Omental fat pad (tissue), 4 donors: ENCODE data around the gene AURKAIP1. TPM values are rescaled to one million over a fixed set of nuclear protein-coding genes. Genes with fewer than 3 reads are reported as not detected.

Source experiments
- ATAC-seq: fragments of 150-250 bp; one replicate; pipeline ENCODE4 v1.9.1; 2016; ENCODE audit warnings: mild to moderate bottlenecking, moderate library complexity; ENCODE audit not compliant: low FRiP score
- DNase-seq: peaks from one replicate; pipeline ENCODE4 v3.0.0-alpha.2; 2019; ENCODE audit warnings: low spot score
- total RNA-seq, 4 donors: library from RNA; depleted of rRNA; stranded (reverse); fragments of >200 nt; gene quantifications; one replicate each; pipeline ENCODE4 v1.1.0, GENCODE V29; 2016
- TF ChIP-seq, protein P1 (sequence below), 3 donors: fragments of 450-650 bp; IDR thresholded peaks; one replicate each; pipeline ENCODE4 v1.5.1; 2016 to 2017; ENCODE audit warnings: antibody characterized with exemption in 3 of 3, mild to moderate bottlenecking in 3 of 3, moderate library complexity in 2 of 3

AURKAIP1 gene
- total RNA-seq, 4 donors from 2014 or later, result 96.3 to 115 (median 105) TPM

DNA sequence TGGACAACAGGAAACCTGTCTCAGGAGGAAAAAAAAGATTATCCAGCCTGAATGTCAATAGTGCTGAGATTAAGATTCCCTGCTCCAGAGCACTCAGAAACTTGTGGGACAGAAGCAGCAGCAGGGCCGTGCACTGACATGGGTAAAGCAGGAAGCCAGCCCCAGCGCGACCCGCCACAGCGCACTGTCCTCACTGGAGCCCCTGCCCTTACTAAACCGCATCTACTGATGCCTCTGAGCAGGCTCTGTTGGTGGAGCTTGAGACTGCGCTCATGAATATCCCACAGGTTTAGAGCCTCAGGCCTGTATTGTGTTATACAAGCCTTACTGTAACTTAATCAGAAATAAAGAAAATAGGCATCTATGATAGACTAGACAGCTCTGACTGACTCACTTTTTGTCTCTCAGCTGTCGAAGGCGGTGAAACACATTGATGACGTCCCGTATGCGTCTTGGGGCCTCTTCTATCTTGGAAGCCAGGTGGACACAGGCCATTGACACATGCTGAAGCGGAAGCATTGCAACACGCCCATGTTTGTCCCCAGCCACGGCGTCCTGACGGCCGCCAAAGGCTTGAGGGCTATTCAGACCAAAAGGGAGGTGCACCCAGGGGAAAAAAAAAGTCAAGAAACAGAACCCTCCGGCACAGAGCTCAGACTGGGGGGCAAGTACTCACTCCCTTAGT lies 23.0 kb upstream of the AURKAIP1 start:
- DNase-seq (no peak), ATAC-seq (no peak)
- TF ChIP-seq, protein P1, sequence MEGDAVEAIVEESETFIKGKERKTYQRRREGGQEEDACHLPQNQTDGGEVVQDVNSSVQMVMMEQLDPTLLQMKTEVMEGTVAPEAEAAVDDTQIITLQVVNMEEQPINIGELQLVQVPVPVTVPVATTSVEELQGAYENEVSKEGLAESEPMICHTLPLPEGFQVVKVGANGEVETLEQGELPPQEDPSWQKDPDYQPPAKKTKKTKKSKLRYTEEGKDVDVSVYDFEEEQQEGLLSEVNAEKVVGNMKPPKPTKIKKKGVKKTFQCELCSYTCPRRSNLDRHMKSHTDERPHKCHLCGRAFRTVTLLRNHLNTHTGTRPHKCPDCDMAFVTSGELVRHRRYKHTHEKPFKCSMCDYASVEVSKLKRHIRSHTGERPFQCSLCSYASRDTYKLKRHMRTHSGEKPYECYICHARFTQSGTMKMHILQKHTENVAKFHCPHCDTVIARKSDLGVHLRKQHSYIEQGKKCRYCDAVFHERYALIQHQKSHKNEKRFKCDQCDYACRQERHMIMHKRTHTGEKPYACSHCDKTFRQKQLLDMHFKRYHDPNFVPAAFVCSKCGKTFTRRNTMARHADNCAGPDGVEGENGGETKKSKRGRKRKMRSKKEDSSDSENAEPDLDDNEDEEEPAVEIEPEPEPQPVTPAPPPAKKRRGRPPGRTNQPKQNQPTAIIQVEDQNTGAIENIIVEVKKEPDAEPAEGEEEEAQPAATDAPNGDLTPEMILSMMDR (IDR thresholded peaks at IDR 0.05), result no peak

DNA sequence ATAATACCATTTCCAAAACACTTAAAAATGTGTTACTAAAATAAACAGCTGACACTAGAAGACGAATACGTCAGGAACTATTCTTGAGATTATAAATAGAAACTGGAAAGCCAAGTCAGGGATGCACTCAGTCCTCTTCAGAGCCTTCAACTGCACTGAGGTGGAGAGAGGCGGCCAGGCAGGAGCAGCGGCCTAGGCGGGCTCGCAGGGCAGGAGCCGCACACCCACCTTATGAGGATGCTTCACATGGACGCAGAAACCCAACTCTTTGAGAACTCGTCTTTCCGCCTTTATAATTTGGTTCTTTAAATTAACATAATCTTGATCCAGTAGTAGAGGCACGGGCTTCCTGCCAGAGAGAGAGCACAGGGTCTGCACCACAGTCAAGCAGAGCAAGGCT lies 20.2 kb upstream of the AURKAIP1 start:
- TF ChIP-seq, protein P1 (IDR thresholded peaks at IDR 0.05), result no peak
- ATAC-seq (no peak), DNase-seq (no peak)

DNA sequence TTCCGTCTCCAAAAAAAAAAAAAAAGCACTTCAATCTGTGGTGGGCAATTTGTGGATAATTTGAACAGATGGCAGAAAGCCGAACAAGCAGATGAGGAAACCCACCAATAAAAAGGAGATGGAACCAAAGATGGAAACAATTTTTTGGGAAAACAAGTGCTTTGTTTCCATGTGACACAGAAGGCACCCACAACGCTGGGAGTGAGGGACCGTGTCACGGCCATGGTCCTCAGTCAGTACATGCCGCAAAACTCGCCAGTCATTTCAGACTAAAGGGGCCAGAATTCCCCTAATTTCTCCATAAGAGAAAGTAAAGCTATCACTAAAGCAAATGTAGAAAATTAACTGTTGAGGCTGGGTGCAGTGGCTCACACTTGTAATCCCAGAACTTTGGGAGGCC lies 19.1 kb upstream of the AURKAIP1 start:
- TF ChIP-seq, protein P1 (IDR thresholded peaks at IDR 0.05), result no peak
- DNase-seq (no peak), ATAC-seq (no peak)

DNA sequence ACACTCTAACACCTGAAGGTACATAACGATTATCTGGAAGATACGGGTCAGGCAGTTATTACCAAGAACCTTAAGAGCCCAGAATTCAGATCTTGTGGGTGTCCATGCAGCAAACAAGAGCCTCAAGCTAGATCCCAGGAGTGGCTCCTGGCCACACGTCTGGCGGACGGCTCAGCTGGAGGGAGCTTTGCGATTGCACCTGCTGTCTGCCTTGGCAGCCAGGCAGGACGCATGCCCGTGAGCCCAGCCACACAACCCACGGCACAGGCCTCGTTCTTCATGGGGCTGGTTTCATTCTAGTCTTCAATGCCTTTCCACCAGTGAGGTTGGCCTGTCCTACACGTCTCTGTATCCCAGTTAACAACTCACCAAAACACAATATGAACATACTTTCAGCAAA lies 18.4 kb upstream of the AURKAIP1 start:
- ATAC-seq, result no peak
- TF ChIP-seq, protein P1 (IDR thresholded peaks at IDR 0.05), result no peak

DNA sequence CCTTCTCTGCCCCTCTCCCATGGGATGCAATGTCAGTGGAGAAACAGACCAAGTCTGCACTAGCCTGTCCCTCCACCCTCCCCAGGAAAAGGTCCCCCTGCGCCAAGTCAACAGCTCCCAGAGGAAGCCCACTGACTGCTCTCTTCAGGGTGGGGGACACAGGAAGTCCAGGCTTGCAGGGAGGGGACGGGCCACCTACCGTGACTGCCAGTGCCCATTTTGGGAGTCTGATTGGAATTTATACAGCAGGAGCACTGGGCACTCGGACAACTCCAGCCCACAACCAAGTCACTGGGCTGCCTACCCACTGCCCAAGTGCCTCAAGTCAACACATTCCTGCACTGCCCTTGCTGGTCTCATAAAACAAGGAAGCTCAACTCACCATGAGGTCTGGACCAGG lies 18.0 kb upstream of the AURKAIP1 start:
- TF ChIP-seq, protein P1 (IDR thresholded peaks at IDR 0.05), result no peak
- DNase-seq (no peak), ATAC-seq (no peak)

More for the DNA sequence above, 18.4 kb upstream of the AURKAIP1 start:
- no peak for DNase-seq

DNA sequence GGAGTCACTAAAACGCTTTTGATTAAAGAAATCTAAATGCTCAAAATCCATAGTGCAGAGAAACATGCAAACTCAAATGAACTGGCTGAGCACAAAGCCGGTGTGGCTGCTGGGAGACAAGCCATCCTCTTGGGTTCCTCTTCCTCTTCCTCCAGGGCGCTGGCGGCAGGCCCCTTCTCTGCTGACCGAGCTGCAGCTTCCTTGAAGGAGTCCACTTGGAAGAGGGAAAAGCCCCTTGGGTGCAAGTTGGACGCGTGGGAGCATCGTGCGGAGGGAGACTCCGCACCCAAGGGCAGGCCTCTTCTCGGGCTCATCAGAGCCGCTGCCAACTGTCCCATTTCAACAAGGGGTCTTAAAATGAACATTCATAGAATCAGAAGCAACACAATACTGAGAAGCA lies 16.2 kb upstream of the AURKAIP1 start:
- TF ChIP-seq, protein P1 (IDR thresholded peaks at IDR 0.05), result no peak
- DNase-seq, result no peak
- ATAC-seq, result no peak

DNA sequence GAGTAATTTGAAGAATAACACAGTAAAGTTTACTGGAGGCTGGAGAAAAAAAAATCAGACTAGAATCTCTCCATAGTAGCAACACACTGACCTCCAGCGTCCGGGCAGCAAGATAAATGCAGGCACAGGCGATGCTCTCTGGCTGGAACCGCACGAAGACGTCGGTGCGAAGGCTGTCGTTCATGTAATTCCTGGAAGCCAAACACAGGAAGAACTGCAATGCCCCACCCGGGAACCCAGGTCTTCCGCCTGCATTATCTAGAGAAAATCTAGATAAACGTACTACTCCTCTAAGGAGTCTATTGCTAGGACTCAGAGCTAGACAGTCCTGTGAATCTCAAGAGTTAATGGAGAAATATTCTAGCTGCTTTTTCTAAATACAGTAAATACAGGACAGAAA lies 15.7 kb upstream of the AURKAIP1 start:
- ATAC-seq, result no peak
- TF ChIP-seq, protein P1 (IDR thresholded peaks at IDR 0.05), result no peak
- DNase-seq, result no peak
